HCT116 (cell line): ENCODE results near the gene MAB21L3.

ENCODE experiments used
- CTCF ChIP-seq, 3 experiments: fragments of 200-600 bp in 1 of 3; sonication (generic) in 1 of 3; IDR thresholded peaks in 2 of 3; conservative IDR thresholded peaks in 1 of 3; 2 replicates each; pipeline ENCODE4 v1.5.1; 2012 to 2017; ENCODE audit warnings: low read depth in 2 of 3, low read length in 2 of 3, antibody characterized with exemption in 1 of 3, borderline replicate concordance in 1 of 3, control low read depth in 1 of 3, mild to moderate bottlenecking in 1 of 3, mixed read lengths in 1 of 3, mixed run types in 1 of 3, moderate library complexity in 1 of 3; ENCODE audit not compliant: insufficient read depth in 1 of 3
- EGR1 ChIP-seq: IDR thresholded peaks from 2 replicates; pipeline ENCODE4 v1.6.1; 2012; ENCODE audit warnings: low read depth
- ELF1 ChIP-seq: IDR thresholded peaks from 2 replicates; pipeline ENCODE4 v1.6.1; 2012; ENCODE audit warnings: low read depth, borderline replicate concordance
- EZH2 ChIP-seq: fragments of 200-600 bp; sonication (generic); IDR thresholded peaks from 2 replicates; pipeline ENCODE4 v1.6.1; 2017; ENCODE audit warnings: antibody characterized with exemption, mixed run types
- JUND ChIP-seq: IDR thresholded peaks from 2 replicates; pipeline ENCODE4 v1.6.1; 2012
- MAX ChIP-seq: IDR thresholded peaks from 2 replicates; pipeline ENCODE4 v1.6.1; 2012
- POLR2AphosphoS5 ChIP-seq: IDR thresholded peaks from 2 replicates; pipeline ENCODE4 v1.6.1; 2011; ENCODE audit warnings: mild to moderate bottlenecking, low read depth, low read length, moderate library complexity
- RAD21 ChIP-seq: IDR thresholded peaks from 2 replicates; pipeline ENCODE4 v1.6.1; 2012; ENCODE audit warnings: low read depth, mild to moderate bottlenecking
- SIN3A ChIP-seq: IDR thresholded peaks from 2 replicates; pipeline ENCODE4 v1.6.1; 2012; ENCODE audit warnings: low read depth
- SP1 ChIP-seq: IDR thresholded peaks from 2 replicates; pipeline ENCODE4 v1.6.1; 2012; ENCODE audit warnings: low read depth
- TCF7L2 ChIP-seq: IDR thresholded peaks from 2 replicates; pipeline ENCODE4 v1.7.0; 2011; ENCODE audit warnings: borderline replicate concordance, inconsistent platforms; ENCODE audit not compliant: insufficient read depth, insufficient read length; ENCODE audit errors: extremely low read depth
- ZNF274 ChIP-seq: fragments of 200-500 bp; sonication (Bioruptor generic); IDR thresholded peaks from 2 replicates; pipeline ENCODE4 v1.6.1; 2014; ENCODE audit warnings: mild to moderate bottlenecking, low read depth, low read length, inconsistent platforms

DNA sequence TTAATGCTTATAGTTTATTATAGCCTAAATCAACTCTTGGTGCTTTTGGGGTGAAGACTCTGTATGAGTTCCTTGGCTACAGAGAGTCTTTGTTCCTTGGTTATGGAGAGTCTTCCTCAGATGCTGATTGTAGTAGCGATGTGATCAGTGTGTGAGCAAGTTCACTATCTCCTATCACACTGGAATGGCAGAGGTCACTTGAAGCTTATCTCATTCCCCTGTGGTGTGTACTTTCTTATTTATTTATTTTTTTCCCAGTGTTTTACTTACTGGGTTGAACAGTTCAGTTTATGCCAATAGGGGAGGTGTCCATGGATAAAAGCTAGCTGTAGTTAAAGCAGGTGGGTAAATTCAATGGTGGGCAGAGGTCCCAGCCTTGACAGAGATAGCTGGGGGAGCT lies 20.1 kb upstream of the MAB21L3 start:
- TF ChIP-seq CTCF (IDR thresholded peaks at IDR 0.05 in 2 of 3, conservative IDR thresholded peaks at IDR 0.05 in 1 of 3; ENCODE audit: borderline replicate concordance in 1 of 3, insufficient read depth in 1 of 3, low read depth in 2 of 3, low read length in 2 of 3) (no peak), ELF1 (no peak), SP1 (no peak), MAX (no peak), ZNF274 (no peak), POLR2AphosphoS5 (no peak), RAD21 (no peak), EGR1 (no peak), TCF7L2 (no peak), SIN3A (no peak), EZH2 (no peak), JUND (no peak)
